GM18517 (cell line): Measurements from ENCODE around the gene R3HCC1L.

Experiments used
- ATAC-seq: cut with Tn5 transposase; IDR thresholded peaks from one replicate; pipeline ENCODE4 v1.9.1; 2021; ENCODE audit warnings: mild to moderate bottlenecking, moderate library complexity; ENCODE audit not compliant: unreplicated experiment

R3HCC1L gene

DNA sequence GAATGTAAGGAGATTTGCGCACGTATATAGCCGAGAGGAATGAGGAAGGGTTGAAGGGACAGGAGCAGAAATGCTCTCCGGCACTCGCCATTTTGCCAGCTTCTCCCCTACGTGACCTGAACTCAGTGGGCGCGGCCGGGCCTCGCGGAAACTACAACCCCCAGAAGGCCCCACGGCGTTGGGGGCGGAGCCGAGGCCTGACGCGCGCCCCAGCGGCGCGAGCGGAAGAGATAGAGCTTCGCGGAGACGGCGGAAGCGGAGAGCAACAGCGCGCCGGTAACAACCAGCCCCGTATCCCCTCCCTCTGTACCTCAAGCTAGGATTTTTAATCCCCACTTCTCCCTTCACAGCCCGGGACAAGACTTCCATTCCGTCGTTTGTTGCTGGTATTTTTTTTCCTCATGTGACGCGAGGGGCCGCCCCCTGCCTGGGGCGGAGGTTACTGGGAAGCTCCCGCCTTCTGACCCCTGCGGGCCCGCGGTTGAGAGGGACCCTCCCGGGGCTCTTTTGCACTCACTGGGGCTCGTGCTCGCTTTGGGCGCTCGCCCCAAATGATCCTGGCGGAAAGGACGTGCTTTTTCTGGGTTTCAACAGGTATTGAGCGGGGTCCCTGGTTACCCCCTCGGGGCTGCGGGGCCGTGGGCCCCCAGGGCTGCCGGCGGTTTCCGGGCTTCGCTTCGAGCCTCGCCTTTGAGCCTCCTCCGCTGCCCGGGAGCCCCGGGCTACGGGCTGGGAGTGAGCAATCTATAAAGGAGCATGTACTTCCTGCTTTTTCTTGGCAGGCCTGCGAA, at the start of gene R3HCC1L:
TSS of gene R3HCC1L (plus strand) at position 227 of the 791 bp plus-strand sequence. CDS start 73,458 bp downstream, outside the sequence.
- ATAC-seq: peak; percentile 69

DNA sequence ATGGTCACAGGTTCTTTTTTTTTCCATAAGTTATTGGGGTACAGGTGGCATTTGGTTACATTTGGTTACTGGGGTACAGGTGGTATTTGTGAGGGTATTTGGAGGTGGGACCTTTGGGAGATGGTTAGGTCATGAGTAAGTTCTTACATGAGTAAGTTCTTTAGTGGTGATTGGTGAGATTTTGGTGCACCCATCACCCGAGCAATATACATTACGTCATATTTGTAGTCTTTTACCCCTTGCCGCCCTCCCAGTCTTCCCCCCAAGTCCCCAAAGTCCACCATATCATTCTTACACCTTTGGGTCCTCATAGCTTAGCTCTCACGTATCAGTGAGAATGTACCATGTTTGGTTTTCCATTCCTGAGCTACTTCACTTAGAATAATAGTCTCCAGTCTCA, 49.2 kb upstream of the R3HCC1L start:
- ATAC-seq: no peak

DNA sequence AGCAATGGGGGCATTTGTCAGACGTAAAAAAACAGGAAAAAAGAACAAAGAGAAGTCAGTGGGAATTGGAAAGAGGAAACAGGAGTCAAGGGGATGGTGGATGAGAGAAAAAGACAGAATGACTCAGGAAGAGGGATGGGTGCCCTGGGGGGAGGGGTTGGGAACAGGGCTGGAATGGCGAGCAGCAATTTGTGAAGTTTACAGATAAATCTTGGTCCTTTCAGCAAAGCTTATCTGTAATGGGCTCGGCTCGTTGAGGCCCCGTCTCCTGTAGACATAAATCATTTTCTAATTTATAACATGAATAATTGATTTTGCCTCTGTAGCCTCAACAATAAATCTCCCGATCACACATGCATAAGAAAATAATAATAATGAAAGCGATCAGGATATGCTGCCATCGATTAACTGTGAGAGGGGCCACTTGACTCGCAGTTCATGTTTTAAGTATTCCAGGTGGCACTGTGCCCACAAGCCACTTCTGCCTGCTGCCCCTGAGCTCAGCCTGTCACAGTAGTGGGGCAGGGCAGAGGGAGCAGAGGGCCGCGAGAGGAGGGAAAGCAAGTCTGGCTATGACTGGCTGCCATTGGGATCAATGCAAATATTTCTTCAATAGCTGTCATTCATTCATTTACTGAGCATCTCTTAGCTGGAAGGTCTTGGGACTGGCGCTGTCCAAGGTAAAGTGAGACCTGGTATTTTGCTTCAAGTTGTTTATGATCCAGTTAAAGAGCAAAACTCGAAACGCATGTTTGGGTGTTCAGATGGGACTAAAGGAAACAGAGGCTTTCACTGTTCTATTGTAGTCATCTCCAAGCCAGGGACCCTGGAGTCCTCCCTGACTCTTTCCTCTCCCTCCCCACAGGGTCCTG, 47.4 kb upstream of the R3HCC1L start:
- ATAC-seq: no peak

DNA sequence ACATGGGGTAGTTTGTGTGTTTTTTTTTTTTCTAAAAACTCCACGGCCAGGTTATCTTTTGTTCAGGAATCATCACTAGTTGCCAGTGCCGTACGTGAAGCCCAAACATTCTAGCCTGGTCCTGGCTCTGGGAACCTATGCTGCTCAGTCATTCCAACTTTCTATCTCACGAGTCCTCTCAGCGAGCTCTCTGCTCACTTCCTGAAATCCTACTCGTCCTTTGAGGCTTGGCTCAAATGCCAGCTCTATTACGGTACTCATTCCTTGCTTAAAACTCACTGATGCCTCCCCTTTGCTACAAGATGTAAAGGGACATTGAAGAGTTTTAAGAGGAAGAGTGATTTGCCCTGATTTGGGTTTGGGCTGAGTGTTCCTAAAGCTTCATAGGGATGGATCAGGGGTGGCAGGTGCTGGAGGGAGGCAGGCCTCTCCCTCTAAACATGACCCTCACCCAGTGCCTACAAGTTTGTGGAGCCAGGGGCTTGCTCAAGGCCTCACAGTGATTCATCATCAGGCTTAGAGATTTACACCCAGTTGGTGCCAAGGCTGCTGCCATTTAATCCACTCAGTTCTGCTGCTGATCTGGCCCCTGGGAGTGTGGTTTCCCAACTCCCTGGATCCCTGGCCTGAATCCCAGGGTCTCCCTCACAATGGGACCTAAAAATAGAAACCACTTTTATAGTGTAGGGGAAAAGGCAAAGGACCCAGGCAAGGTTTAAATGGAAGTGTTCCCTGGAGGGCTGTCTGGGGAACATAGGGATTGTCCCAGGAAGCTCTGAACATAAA, 46.1 kb upstream of the R3HCC1L start:
- no peak for ATAC-seq

DNA sequence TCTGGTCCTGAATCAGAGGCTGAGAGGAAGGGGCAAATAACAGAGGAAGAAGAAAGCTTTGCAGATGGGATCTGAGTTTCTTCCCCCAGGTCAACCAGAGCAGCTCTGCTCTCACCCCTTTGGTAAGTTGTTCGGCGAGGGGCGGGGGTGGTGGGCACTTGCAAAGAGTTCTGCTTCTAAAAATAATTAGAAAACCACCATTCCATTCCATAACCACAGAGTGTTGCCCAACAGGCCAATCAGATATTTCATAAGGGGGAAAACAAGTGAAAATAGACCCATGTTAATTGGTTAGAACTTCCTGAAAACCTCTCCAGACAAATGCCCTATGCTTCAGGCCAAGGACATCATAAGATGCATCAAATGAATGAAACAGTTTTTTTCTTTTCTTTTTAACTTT, 43.6 kb upstream of the R3HCC1L start:
- ATAC-seq: no peak

DNA sequence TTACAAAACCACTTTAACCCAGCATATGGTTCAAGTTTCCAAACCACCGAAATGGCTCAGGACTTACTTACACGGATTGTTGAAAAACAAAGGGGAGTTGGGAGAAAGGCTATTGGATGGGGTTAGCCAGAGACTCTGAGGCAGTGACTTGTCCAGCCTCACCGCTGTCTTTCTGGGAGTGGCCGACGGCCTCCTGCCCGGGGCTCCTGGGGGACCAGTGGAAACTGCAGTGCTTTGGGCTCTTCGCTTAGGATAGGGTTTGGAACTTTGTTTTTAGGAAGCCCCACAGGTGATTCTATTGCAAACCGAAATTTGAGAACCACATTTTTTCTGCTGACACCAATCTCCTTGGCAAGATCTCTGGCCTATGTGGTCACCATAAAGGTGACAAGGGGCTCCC, 38.1 kb upstream of the R3HCC1L start:
- ATAC-seq: no peak

DNA sequence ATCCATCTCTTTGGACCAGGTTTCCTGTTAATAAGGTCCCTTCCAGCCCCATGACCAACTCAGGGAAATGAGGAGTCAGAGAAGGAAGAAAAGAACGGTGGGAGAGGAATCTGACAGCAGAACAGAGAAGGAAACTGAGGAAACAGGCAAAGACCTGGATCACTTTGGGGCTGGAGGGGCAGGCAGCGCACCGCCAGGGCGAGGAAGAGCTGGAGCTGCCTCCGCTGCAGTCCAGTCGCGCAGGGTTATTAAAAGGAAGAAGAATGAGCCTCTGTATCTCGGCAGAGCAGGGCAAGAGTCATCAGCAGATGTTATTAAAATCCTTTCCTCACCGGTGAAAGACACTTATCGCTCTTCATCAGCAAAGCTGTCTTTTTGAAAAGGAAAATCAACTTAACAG, 37.7 kb upstream of the R3HCC1L start:
- no peak for ATAC-seq

DNA sequence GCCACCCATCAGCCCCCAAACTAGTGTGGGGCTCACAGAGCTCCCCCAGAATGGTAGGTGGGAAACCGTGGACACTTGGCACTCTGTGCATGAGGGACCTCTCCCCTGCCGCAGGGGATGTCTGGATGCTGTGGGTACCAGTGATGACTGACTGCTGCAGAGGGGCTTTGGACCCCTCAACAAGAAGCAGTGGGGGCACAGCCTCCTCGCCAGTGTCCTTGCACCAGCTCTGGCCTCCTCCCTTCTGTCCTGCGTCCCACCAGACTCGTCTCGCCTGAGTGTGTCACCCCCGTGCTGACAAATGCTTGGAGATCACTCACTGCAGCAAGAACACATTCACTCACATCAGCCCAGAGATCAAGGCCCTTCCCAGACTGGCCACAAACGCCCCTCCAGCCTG, 37.3 kb upstream of the R3HCC1L start:
- no peak for ATAC-seq

DNA sequence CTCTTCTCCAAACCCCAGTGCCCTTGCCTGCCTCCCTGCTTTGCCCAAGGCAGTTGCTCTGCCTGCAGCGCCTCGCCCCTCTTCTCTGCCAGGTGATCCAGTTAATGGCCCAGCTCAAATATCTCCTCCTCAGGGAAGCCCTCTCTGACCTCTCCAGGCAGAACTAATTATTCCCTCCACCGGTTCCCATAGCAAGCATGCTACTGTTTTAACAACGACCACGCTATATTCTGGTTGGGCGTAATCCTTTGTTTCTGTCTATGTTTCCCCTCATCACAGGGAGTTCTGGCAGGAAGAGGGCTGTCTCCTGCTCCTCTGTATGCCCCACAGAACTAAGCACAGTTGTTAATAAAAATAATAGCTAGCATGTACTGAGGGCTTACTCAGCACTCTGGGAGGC, 36.8 kb upstream of the R3HCC1L start:
- ATAC-seq: no peak

DNA sequence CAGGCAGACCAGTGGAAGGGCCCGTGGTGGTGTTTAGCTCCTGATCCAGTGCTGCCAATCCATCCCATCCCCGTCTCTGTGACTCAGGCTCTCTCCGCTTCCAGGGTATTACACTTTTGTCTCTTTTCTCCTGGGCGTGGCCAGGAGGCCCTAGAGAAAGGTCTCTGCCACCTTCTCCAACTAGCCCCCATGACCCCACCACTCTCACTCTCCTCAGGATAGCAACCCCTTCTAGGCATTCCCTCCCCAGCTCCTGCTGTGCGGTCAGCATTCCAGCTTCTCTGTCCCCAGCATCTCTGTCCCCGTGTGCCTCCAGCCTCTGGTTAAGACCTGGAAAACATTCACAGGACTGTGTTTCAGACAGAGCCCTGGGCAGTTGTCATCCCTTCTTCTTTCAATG, 36.2 kb upstream of the R3HCC1L start:
- ATAC-seq: no peak

DNA sequence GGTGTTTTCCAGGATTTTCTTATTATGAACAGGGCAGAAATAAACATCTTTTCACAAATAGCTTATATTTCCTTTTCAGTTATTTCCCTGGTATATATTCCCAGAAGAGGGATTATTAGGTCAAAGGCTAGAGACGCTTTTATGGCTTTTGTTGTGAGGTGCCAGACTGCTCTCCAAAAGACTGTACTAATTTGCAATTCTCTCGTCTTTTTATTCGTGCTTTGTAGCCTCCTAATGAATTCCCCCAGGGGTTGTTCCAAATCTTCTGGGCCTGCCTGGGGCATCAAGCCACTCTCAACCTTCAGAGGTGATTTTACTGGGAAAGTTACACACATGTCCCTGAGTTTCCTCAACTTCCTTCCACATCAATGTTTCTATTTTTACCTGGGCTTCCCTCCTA, 34.0 kb upstream of the R3HCC1L start:
- no peak for ATAC-seq

DNA sequence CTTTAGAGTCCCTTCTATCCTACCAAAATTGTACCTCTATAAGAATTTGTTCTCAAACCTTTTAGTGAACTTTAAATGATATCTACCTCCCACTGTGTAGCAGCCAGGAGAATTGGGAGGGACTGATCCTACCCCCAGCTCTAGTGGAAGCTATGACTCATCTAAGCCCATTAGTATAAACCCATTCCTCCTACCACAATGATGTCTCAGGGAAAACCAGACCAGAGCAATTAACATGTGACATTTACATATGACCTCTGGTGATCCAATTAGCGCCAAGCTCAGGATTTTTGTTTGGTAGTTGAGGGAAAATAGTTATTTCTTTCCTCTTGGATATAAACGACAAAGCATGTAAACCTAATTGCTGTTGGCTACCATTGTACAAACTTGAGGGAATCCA, 33.1 kb upstream of the R3HCC1L start:
- no peak for ATAC-seq

DNA sequence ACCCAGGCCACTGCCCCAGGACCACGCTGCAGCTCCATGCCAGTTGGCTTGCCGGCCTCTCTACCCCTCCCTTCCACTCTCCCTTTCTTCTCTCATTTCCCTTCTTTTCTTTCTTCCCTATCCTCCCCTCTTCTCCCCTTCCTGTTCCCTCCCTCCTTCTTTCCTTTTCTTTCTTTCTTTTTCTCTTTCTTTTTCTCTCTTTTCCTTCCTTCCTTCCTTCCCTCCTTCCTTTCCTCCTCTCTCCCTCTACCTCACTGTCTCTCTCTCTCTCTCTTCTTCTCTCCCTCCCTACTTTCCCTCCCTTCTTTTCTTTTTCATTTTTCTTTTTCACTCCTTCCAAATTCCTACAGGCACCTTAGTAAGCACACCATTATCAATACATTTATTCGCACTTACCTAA, 30.3 kb upstream of the R3HCC1L start:
- ATAC-seq: no peak

DNA sequence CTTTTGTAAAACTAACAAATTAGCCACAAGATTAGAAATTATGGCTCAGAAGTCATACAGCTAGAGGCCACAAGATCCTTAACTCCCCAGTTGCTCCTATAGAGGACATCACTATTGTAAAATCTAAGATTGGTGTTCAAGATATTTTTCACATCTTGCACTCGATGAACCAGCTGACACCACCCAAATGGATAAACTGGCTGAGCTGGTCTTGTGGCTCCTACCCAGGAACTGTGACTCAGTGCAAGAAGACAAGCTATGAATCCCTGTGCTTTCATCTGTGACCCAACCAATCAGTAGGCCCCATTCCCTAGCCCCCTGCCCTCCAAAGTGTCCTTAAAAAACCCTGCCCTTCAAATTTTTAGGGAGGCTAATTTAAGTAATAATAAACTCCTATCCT, 27.9 kb upstream of the R3HCC1L start:
- ATAC-seq: no peak

DNA sequence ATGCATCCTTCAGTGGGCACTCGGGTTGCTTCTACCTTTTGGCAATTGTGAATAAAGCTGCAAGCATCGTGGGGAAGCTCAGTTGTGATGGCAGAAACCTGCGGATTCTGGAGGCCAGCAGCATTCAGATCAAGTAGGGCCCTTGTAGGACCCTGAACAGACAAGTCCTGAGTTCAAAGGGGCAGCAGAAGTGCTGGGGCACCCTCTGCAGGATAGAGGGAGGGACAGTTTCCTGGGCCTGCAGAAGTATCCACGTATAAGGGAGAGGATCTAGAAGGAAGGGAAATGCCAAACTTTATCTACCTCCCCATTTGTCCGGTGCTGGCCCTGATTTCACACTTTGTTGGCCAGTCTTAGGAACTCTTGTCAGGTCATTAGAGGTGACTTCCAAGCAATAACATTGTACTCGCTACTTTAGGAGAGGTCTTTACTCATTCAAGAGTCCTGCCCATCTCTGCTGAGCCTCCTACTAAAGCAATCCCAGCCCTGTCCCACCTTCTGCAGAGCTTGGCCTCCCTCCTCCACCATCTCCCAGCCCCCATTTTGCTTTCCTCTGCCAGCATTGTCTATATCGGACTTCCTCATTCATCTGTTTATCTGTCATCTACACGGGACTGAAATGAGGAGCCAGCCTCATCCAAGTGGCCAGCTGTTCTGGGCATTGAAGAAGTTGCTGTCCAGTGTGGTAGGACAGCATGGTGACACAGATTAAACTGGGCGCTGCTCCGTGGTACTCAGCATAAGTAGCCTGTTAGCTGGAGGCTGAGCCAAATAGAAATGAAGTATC, 26.6 kb upstream of the R3HCC1L start:
- no peak for ATAC-seq

DNA sequence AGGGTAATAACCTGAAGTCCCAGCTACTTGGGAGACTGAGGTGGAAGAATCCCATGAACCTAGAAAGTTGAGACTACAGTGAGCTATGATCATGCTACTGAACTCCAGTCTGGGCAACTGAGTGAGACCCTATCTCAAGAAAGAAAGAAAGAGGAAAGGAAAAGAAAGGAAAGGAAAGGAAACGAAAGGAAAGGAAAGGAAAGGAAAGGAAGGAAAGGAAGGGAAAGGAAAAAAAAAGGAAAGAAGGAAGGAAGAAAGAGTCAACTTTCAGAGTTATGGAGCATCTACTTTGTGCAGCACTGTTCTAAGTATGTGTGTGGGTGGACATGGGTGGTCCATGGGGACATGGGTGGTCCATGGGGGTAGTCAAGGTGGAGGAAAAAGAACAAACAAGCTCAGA, 24.1 kb upstream of the R3HCC1L start:
- ATAC-seq: no peak

DNA sequence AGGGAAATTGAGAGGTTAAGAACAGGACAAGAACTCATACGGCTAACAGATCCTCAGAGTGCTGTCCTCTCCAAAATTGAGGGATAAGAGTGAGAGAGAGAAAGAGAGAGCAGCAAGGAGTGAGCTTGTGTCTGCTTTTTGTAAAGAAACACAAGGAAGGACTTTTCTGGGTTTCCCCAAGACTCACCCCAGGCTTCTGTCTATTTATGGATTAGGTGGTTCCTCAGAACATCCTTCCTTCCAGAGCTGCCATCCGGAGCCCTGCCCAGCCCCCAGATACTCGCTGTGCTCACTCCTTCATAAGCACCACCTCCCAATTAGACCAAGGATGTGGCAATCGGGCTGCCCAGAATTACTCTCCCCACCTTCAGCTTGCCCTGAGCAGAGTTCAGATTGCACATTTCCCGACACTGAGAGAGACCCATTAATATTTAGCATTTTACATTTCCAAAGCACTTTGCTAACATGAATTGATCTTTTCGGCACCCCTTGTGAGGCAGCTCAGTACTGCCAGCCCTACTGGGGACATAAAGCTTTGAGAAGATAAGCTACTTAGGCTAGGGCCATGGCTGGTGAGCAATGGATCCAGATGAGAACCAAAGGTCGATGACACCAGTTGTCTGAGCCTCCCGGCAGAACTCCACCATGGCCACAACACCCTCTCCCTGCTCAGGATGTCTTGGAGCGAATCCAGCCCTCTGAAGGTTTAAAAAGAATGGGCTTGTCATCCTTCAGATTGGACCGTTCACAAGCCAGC, 19.2 kb upstream of the R3HCC1L start:
- ATAC-seq: no peak

DNA sequence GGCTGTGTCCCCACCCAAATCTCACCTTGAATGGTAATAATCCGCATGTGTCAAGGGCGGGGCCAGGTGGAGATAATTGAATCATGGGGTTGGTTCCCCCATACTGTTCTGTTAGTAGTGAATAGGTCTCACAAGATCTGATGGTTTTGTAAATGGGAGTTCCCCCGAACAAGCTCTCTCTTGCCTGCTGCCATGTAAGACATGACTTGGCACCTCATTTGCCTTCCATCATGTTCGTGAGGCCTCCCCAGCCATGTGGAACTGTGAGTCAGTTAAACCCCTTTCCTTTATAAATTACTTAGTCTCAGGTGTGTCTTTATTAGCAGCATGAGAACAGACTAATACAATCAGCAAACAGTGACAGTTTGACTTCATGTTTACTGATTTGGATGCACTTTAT, 14.6 kb upstream of the R3HCC1L start:
- ATAC-seq: no peak

DNA sequence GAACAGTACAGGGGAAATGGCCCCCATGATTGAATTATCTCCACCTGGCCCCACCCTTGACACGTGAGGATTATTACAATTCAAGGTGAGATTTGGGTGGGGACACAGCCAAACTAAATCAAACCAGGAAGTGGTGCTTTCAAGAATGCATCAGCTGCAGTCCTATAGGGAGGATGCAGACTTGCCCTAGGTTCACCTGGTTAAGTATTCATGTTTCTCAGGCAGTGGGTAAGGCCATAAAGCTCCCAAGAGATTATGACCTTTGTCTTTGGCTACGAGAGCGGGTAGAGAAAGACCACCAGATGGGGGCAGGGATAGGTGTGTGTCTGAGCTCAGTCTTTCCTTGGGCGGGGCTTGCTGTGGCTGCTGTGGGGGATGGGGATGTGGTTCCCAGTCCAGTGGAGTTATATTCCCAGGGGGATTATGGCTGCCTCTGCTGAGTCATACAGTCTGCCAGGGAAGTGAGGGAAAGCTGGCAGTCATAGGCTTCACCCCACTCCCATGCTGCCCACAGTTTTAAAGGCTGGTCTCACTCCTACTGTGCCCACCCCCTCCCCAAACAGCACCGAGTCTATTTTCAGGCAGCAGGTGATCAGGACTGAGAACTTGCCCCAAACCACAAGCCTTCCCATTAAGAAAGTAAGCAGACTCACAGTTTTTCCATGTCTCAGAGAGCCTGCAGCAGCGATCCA, 8.4 kb upstream of the R3HCC1L start:
- no peak for ATAC-seq
